Stomach (tissue), 4 donors: ENCODE measurements around the gene BICDL1.

ENCODE experiments used
- CTCF ChIP-seq, 7 experiments: fragments of 450-650 bp in 4 of 7; fragments of 200-600 bp in 3 of 7; sonication (generic) in 3 of 7; IDR thresholded peaks; one replicate each; pipeline ENCODE4 v1.5.1; 2016 to 2019; ENCODE audit warnings: antibody characterized with exemption in 7 of 7, control low read depth in 2 of 7, mild to moderate bottlenecking in 1 of 7
- EP300 ChIP-seq: sonication (generic); formaldehyde crosslinking; IDR thresholded peaks from one replicate; pipeline ENCODE4 v1.6.1; 2017; ENCODE audit warnings: antibody characterized with exemption
- POLR2A ChIP-seq, 4 donors: fragments of 450-650 bp; IDR thresholded peaks; one replicate each; pipeline ENCODE4 v1.6.1; 2016; ENCODE audit warnings: antibody characterized with exemption in 4 of 4, control low read depth in 2 of 4, mild to moderate bottlenecking in 1 of 4, moderate library complexity in 1 of 4

GRCh38 chr12:120041386-120042231, 52.6 kb downstream of the BICDL1 start:
- TF ChIP-seq CTCF (IDR thresholded peaks at IDR 0.05) (no peak), POLR2A (IDR thresholded peaks at IDR 0.05) (no peak), EP300 (no peak)
